IMR-90 (cell line): ENCODE measurements around the gene ZNF700.

Experiments
- BHLHE40 ChIP-seq: fragments of 150-350 bp; IDR thresholded peaks from 2 replicates; pipeline ENCODE4 v1.6.1; 2016; ENCODE audit warnings: mild to moderate bottlenecking, low read depth, low read length
- CEBPB ChIP-seq: IDR thresholded peaks from 2 replicates; pipeline ENCODE4 v1.6.1; 2012; ENCODE audit warnings: low read depth, low read length, improper control_type of control experiment
- FOS ChIP-seq: fragments of 150-350 bp; IDR thresholded peaks from 2 replicates; pipeline ENCODE4 v1.6.1; 2016; ENCODE audit warnings: low read depth, low read length
- MAFK ChIP-seq: IDR thresholded peaks from 2 replicates; pipeline ENCODE4 v1.6.1; 2012; ENCODE audit warnings: low read depth, low read length, improper control_type of control experiment
- MAZ ChIP-seq: IDR thresholded peaks from 2 replicates; pipeline ENCODE4 v1.6.1; 2012; ENCODE audit warnings: low read depth, mild to moderate bottlenecking, low read length, improper control_type of control experiment, moderate library complexity, borderline replicate concordance
- POLR2A ChIP-seq: IDR thresholded peaks from 2 replicates; pipeline ENCODE4 v1.6.1; 2012; ENCODE audit warnings: mild to moderate bottlenecking, low read depth, low read length
- RAD21 ChIP-seq: IDR thresholded peaks from 2 replicates; pipeline ENCODE4 v1.6.1; 2012; ENCODE audit warnings: low read length, improper control_type of control experiment
- RCOR1 ChIP-seq: IDR thresholded peaks from 2 replicates; pipeline ENCODE4 v1.6.1; 2012; ENCODE audit warnings: mild to moderate bottlenecking, low read length, improper control_type of control experiment; ENCODE audit not compliant: insufficient replicate concordance
- RFX5 ChIP-seq: IDR thresholded peaks from 2 replicates; pipeline ENCODE4 v1.8.0; 2012; ENCODE audit warnings: low read depth, mild to moderate bottlenecking, low read length, moderate library complexity
- SMC3 ChIP-seq: fragments of 150-350 bp; IDR thresholded peaks from 2 replicates; pipeline ENCODE4 v1.6.1; 2016; ENCODE audit warnings: low read depth, mild to moderate bottlenecking, antibody characterized with exemption, low read length, moderate library complexity
- TF ChIP-seq, protein P1 (sequence below): conservative IDR thresholded peaks from 2 replicates; pipeline ENCODE4 v1.5.1; 2012; ENCODE audit warnings: mild to moderate bottlenecking, low read depth, low read length, improper control_type of control experiment
- TF ChIP-seq, protein P2 (sequence below): fragments of 150-350 bp; IDR thresholded peaks from 2 replicates; pipeline ENCODE4 v1.6.1; 2017; ENCODE audit warnings: mild to moderate bottlenecking, antibody characterized with exemption, low read length, low read depth
- TF ChIP-seq, protein P3 (sequence below): fragments of 150-350 bp; IDR thresholded peaks from 2 replicates; pipeline ENCODE4 v1.6.1; 2016; ENCODE audit warnings: low read depth, mild to moderate bottlenecking, low read length, moderate library complexity, borderline replicate concordance

DNA sequence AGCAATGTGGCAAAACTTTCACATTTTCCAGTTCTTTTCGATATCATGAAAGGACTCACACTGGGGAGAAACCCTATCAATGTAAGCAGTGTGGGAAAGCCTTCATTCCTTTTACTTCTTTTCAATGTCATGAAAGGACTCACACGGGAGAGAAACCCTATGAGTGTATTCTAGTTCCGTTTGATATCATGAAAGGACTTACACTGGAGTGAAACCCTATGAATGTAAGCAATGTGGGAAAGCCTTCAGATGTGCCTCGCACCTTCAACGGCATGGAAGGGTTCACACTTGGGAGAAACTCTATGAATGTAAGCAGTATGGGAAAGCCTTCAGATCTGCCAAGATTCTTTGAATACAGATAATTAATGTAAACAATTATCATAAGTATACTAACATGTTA lies 25.4 kb downstream of the ZNF700 start:
- TF ChIP-seq, protein P1, sequence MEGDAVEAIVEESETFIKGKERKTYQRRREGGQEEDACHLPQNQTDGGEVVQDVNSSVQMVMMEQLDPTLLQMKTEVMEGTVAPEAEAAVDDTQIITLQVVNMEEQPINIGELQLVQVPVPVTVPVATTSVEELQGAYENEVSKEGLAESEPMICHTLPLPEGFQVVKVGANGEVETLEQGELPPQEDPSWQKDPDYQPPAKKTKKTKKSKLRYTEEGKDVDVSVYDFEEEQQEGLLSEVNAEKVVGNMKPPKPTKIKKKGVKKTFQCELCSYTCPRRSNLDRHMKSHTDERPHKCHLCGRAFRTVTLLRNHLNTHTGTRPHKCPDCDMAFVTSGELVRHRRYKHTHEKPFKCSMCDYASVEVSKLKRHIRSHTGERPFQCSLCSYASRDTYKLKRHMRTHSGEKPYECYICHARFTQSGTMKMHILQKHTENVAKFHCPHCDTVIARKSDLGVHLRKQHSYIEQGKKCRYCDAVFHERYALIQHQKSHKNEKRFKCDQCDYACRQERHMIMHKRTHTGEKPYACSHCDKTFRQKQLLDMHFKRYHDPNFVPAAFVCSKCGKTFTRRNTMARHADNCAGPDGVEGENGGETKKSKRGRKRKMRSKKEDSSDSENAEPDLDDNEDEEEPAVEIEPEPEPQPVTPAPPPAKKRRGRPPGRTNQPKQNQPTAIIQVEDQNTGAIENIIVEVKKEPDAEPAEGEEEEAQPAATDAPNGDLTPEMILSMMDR: no peak
- TF ChIP-seq BHLHE40 (no peak), POLR2A (no peak), FOS (no peak), MAZ (no peak), RFX5 (no peak), CEBPB (no peak), RCOR1 (no peak), MAFK (no peak), RAD21 (no peak), SMC3 (no peak)
- TF ChIP-seq, protein P2, sequence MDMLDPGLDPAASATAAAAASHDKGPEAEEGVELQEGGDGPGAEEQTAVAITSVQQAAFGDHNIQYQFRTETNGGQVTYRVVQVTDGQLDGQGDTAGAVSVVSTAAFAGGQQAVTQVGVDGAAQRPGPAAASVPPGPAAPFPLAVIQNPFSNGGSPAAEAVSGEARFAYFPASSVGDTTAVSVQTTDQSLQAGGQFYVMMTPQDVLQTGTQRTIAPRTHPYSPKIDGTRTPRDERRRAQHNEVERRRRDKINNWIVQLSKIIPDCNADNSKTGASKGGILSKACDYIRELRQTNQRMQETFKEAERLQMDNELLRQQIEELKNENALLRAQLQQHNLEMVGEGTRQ: no peak
- TF ChIP-seq, protein P3, sequence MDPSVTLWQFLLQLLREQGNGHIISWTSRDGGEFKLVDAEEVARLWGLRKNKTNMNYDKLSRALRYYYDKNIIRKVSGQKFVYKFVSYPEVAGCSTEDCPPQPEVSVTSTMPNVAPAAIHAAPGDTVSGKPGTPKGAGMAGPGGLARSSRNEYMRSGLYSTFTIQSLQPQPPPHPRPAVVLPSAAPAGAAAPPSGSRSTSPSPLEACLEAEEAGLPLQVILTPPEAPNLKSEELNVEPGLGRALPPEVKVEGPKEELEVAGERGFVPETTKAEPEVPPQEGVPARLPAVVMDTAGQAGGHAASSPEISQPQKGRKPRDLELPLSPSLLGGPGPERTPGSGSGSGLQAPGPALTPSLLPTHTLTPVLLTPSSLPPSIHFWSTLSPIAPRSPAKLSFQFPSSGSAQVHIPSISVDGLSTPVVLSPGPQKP: no peak
